GM23248 (cell line): ENCODE results near the gene EPN2. TPM values are rescaled to one million over a fixed set of nuclear protein-coding genes. Genes with fewer than 3 reads are reported as not detected.

Experiments
- DNase-seq: peaks from one replicate; pipeline ENCODE4 v3.0.0-alpha.2; 2015
- H2AFZ ChIP-seq: fragments of 200-600 bp; sonication (generic); 2 replicates; pipeline ENCODE4 v1.6.1; 2016; ENCODE audit warnings: antibody characterized with exemption
- H3F3A ChIP-seq: fragments of 200-600 bp; sonication (generic); 2 replicates; pipeline ENCODE4 v1.6.1; 2016; ENCODE audit warnings: mild to moderate bottlenecking, antibody characterized with exemption, mixed run types; ENCODE audit not compliant: insufficient read depth
- H3K27ac ChIP-seq: fragments of 200-600 bp; sonication (generic); 2 replicates; pipeline ENCODE4 v1.5.1; 2016; ENCODE audit warnings: mild to moderate bottlenecking
- H3K27me3 ChIP-seq: fragments of 200-600 bp; sonication (generic); replicated peaks from 2 replicates; pipeline ENCODE4 v1.6.1; 2016; ENCODE audit warnings: mild to moderate bottlenecking; ENCODE audit not compliant: insufficient read depth
- H3K36me3 ChIP-seq: fragments of 200-600 bp; sonication (generic); 2 replicates; pipeline ENCODE4 v1.6.1; 2016; ENCODE audit warnings: low read depth, mild to moderate bottlenecking
- H3K4me1 ChIP-seq: fragments of 200-600 bp; sonication (generic); 2 replicates; pipeline ENCODE4 v1.6.1; 2016; ENCODE audit warnings: mild to moderate bottlenecking; ENCODE audit not compliant: insufficient read depth
- H3K4me2 ChIP-seq: fragments of 200-600 bp; sonication (generic); one replicate; pipeline ENCODE4 v1.6.1; 2016; ENCODE audit warnings: mild to moderate bottlenecking; ENCODE audit not compliant: unreplicated experiment
- H3K4me3 ChIP-seq: fragments of 200-600 bp; sonication (generic); 2 replicates; pipeline ENCODE4 v1.5.1; 2016; ENCODE audit warnings: mild to moderate bottlenecking
- H3K79me2 ChIP-seq: fragments of 200-600 bp; sonication (generic); 2 replicates; pipeline ENCODE4 v1.6.1; 2016; ENCODE audit warnings: mild to moderate bottlenecking; ENCODE audit not compliant: insufficient read depth
- H3K9ac ChIP-seq: fragments of 200-600 bp; sonication (generic); 2 replicates; pipeline ENCODE4 v1.6.1; 2016; ENCODE audit warnings: mild to moderate bottlenecking
- H3K9me2 ChIP-seq: fragments of 200-600 bp; sonication (generic); 2 replicates; pipeline ENCODE4 v1.6.1; 2016; ENCODE audit warnings: mixed run types, mild to moderate bottlenecking, moderate library complexity; ENCODE audit not compliant: insufficient read depth
- H3K9me3 ChIP-seq: fragments of 200-600 bp; sonication (generic); one replicate; pipeline ENCODE4 v1.6.1; 2017; ENCODE audit warnings: low read depth
- H4K20me1 ChIP-seq: fragments of 200-600 bp; sonication (generic); 2 replicates; pipeline ENCODE4 v1.6.0; 2016; ENCODE audit not compliant: insufficient read depth
- EZH2 ChIP-seq: fragments of 200-600 bp; sonication (generic); IDR thresholded peaks from 2 replicates; pipeline ENCODE4 v1.6.1; 2018; ENCODE audit warnings: antibody characterized with exemption, mild to moderate bottlenecking; ENCODE audit not compliant: insufficient read depth, poor library complexity, severe bottlenecking
- EZH2phosphoT487 ChIP-seq: fragments of 200-600 bp; sonication (generic); IDR thresholded peaks from 2 replicates; pipeline ENCODE4 v1.6.1; 2018; ENCODE audit warnings: antibody characterized with exemption, moderate library complexity, mild to moderate bottlenecking, low read depth; ENCODE audit not compliant: insufficient read depth
- WGBS, 2 experiments: methylation state at CpG; one replicate each; pipeline ENCODE4 v1.1.6; 2015 to 2017; ENCODE audit warnings: low lambda C conversion rate in 2 of 2, low coverage in 1 of 2; ENCODE audit errors: missing lambda C conversion rate in 2 of 2; 5-methylcytosine and 5-hydroxymethylcytosine counted together
- in situ Hi-C: fragments of 300-500 bp; cut with MboI; formaldehyde crosslinking; loops from 2 replicates; pipeline ENCODE4 v1.15.0; 2020
- polyA plus RNA-seq: library from polyadenylated mRNA; unstranded; fragments of >200 nt; fragmentation: Nextera tagmentation; extraction: Ambion mirVana; gene quantifications from 2 replicates; pipeline ENCODE4 v1.2.1, GENCODE V29; 2016
- total RNA-seq: library from RNA; depleted of rRNA; stranded (reverse); fragments of >200 nt; shearing (Covaris generic); gene quantifications from 2 replicates; pipeline ENCODE4 v1.2.3, GENCODE V29; 2014

The EPN2 gene
- total and polyA plus RNA-seq, 2 experiments from 2014 or later = 25.3 to 54.0 TPM

DNA sequence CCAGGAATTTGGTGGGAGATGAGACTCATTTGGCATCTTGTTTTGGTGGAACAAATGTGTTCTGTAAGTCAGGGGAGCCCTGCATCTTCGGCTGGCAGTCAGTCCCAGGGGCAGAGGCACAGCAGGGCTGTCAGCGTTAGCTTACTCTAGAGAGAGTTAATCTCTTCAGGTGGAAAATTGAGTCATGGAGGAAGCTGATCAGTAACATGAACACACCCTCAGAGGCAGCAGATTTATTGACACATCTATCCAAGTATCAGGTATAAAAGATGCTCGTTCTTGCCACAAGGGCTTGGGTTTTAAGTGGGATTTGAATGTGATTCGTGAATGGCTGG is 55.2 kb downstream of the EPN2 start:
- Histone ChIP-seq H3K9me3 (no peaks in the 10 kb centered on the region), H3K4me3 (no peak overlapping the region), H3K9me2 (no peaks in the 10 kb centered on the region), H3K9ac (no peak overlapping the region), H2AFZ (no peak overlapping the region), H3K36me3 (no peaks in the 10 kb centered on the region), H3K27me3 (no peaks in the 10 kb centered on the region), H4K20me1 (no peaks in the 10 kb centered on the region), H3K4me1 (no peaks in the 10 kb centered on the region), H3K79me2 (peaks cover 56% of the 10 kb centered on the region), H3K27ac (no peak overlapping the region), H3K4me2 (no peak overlapping the region), H3F3A (no peaks in the 10 kb centered on the region)
- no peak for DNase-seq
- 91 to 98% methylated on average over 4 of the region's 4 CpGs for WGBS, 2 experiments
- no peak for TF ChIP-seq EZH2phosphoT487
- in situ Hi-C loops = no loop called here

DNA sequence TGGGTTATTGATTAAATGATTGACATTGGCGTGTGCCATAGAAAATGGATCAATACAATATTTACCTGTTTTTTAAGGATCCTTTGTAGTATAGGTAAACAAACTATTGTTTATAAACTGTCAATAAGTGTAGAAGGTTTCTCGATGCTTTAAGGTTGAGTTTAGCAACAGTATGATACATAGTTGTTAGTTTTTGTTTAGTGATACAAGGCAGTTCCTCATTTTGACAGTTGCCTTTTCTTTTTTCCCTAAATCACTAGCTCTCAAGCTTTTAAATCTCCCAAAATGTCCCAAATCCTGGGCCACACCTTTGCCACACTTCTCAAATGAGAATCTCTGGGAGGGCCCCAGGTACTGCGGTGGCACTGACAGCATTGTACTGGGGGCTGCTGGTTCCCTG is 57.3 kb downstream of the EPN2 start:
- TF ChIP-seq EZH2phosphoT487 (no peak), EZH2 (no peak)

DNA sequence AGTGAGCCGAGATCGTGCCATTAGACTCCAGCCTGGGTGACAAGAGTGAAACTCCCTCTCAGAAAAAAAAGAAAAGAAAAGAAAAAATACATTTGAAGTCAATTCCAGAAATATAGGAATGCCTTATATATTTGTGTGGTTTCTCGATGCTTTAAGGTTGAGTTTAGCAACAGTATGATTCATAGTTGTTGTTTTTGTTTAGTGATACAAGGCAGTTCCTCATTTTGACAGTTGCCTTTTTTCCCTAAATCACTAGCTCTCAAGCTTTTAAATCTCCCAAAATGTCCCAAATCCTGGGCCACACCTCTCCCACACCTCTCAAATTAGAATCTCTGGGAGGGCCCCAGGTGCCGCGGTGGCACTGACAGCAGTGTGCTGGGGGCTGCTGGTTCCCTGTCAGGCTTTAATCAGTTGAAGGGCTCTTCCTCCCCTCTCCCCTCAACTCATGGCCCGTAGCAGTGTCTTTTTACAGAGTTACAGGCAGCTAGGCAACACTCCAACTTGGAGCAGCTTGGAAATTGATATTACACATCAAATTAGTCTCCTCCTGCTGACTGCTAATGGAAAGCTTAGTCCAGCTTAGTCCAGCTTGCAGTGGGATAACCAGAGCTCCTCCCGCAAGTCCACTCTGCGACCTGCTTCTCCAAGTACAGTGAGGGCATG is 58.4 kb downstream of the EPN2 start:
- no peak overlapping the region for H3K4me3 ChIP-seq
- no peaks in the 10 kb centered on the region for H3K36me3 ChIP-seq
- H3K9ac ChIP-seq = no peak overlapping the region
- 81% methylated on average over 8 of the region's 8 CpGs for WGBS, 2 experiments
- no peaks in the 10 kb centered on the region for H3K4me1 ChIP-seq
- in situ Hi-C loops = no loop called here
- no peaks in the 10 kb centered on the region for H3K9me3 ChIP-seq
- no peaks in the 10 kb centered on the region for H3F3A ChIP-seq
- H3K27me3 ChIP-seq = no peaks in the 10 kb centered on the region
- peaks cover 61% of the 10 kb centered on the region for H3K79me2 ChIP-seq
- TF ChIP-seq EZH2phosphoT487 = no peak
- H3K9me2 ChIP-seq = no peaks in the 10 kb centered on the region
- no peak overlapping the region for H2AFZ ChIP-seq
- H3K4me2 ChIP-seq = no peak overlapping the region
- no peak for DNase-seq
- H3K27ac ChIP-seq = no peak overlapping the region
- no peaks in the 10 kb centered on the region for H4K20me1 ChIP-seq

More for the DNA sequence above, 57.3 kb downstream of the EPN2 start:
- no peak for DNase-seq
- Histone ChIP-seq H3K4me2 (no peak overlapping the region), H3K9me3 (no peaks in the 10 kb centered on the region), H3K9me2 (no peaks in the 10 kb centered on the region), H4K20me1 (no peaks in the 10 kb centered on the region), H3K9ac (no peak overlapping the region), H3K4me3 (no peak overlapping the region), H3K27me3 (no peaks in the 10 kb centered on the region), H3F3A (no peaks in the 10 kb centered on the region), H3K79me2 (peaks cover 55% of the 10 kb centered on the region), H3K4me1 (no peaks in the 10 kb centered on the region), H3K36me3 (no peaks in the 10 kb centered on the region), H3K27ac (no peak overlapping the region), H2AFZ (no peak overlapping the region)
- in situ Hi-C loops = no loop called here
- WGBS, 2 experiments = 97% methylated on average over 3 of the region's 3 CpGs

DNA sequence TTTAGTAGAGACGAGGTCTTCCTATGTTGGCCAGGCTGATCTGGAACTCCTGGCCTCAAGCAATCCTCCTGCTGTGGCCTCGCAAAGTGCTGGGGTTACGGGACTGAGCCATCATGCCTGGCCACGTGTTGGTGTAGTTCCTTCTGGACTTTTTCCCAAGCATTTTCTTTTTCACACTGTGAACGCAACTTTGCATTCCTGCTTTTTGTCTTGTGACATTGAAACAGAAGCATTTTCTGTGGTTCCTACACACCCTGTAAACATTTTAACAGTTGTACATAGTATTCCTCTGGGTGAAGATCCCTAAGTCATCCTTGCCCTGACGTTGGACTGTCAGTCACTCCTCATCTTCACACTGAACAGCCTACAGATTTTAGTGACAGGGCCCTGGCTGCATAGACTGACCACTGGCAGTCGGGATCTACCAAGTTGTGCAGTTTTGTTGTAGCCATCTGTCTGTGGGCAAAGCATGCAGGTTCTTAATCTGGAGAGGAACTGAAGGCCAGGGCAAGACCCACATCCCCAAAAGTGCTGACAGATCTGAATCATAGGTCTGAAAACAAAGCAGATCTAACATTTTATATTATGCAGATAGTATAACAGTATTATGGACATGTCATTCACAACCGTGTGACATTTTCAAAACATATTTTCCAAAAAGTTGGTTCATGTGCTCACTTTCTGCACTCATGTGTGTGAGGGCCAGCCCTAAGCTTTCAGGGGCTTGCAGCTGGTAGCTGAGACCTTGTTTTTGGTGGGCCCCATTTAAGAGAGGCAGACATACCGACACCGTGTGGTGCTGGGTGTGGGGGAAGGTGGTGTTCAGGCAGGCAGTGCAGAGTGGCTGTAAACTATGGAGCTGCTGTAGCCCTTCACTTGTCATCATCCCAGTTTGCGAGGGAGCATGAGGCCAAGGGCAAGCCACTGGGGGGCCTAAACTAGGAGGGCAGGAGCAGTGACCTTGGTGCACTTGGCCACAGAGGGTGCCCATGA is 59.9 kb downstream of the EPN2 start:
- H3K4me2 ChIP-seq = no peak overlapping the region

More for the DNA sequence above, 59.9 kb downstream of the EPN2 start:
- no peaks in the 10 kb centered on the region for H4K20me1 ChIP-seq
- H3K36me3 ChIP-seq = no peaks in the 10 kb centered on the region
- H3F3A ChIP-seq = no peaks in the 10 kb centered on the region
- H3K4me1 ChIP-seq = no peaks in the 10 kb centered on the region
- no peak for DNase-seq
- H3K4me3 ChIP-seq = no peak overlapping the region
- WGBS, 2 experiments = 82 to 87% methylated on average over 11 of the region's 11 CpGs
- H2AFZ ChIP-seq = no peak overlapping the region
- peaks cover 57% of the 10 kb centered on the region for H3K79me2 ChIP-seq
- no peak overlapping the region for H3K27ac ChIP-seq
- H3K27me3 ChIP-seq = no peaks in the 10 kb centered on the region
- no peak overlapping the region for H3K9ac ChIP-seq
- no peaks in the 10 kb centered on the region for H3K9me2 ChIP-seq
- in situ Hi-C loops = no loop called here
- no peaks in the 10 kb centered on the region for H3K9me3 ChIP-seq
- TF ChIP-seq EZH2phosphoT487 (no peak), EZH2 (no peak)
